GM12801 (cell line): ENCODE measurements around the gene KIF2C.

Experiments
- CTCF ChIP-seq: IDR thresholded peaks from one replicate; pipeline ENCODE4 v1.5.1; 2011; ENCODE audit warnings: control low read depth; ENCODE audit not compliant: insufficient read length; ENCODE audit errors: extremely low read depth

Gene KIF2C

GRCh38 chr1:44698138-44698537 lies 41.5 kb upstream of the KIF2C start:
- TF ChIP-seq CTCF, result no peak

- TF ChIP-seq CTCF, result no peak
These were observed 39.1 kb upstream of the KIF2C start for GRCh38 chr1:44700573-44700972.

GRCh38 chr1:44701141-44701573 lies 38.5 kb upstream of the KIF2C start:
- TF ChIP-seq CTCF, result no peak

- TF ChIP-seq CTCF, result no peak
These were observed 34.2 kb upstream of the KIF2C start for GRCh38 chr1:44705470-44705869.

GRCh38 chr1:44705938-44706337 lies 33.7 kb upstream of the KIF2C start:
- no peak for TF ChIP-seq CTCF

- TF ChIP-seq CTCF, result no peak
These were observed 32.3 kb upstream of the KIF2C start for GRCh38 chr1:44707112-44707881.

- TF ChIP-seq CTCF, result no peak
These were observed 31.4 kb upstream of the KIF2C start for GRCh38 chr1:44707959-44708831.
